H1 (cell line): ENCODE results near the gene SLC24A4. TPM values are rescaled to one million over a fixed set of nuclear protein-coding genes. Genes with fewer than 3 reads are reported as not detected.

Source experiments
- CTCF ChIA-PET: fragments of 300-600 bp; sonication (Branson Sonifier 250); formaldehyde crosslinking; loops from one replicate; lab custom pipeline; 2021; ENCODE audit not compliant: partially characterized antibody; lab: Charles Lee
- POLR2A ChIA-PET: fragments of 300-600 bp; sonication (Branson Sonifier 250); formaldehyde crosslinking; loops from one replicate; lab custom pipeline; 2021; ENCODE audit warnings: inconsistent platforms; ENCODE audit not compliant: partially characterized antibody; lab: Charles Lee
- DNase-seq, 2 experiments: peaks; one replicate each; pipeline versions ENCODE4 v3.0.0 to v3.0.0-alpha.2; 2010 to 2022; ENCODE audit warnings: low spot score in 2 of 2, low read depth in 1 of 2, mixed read lengths in 1 of 2
- FAIRE-seq: peaks from 2 replicates; lab custom pipeline; 2011; peaks lifted over from hg19 to GRCh38; lab: Jason Lieb, UNC
- H2AFZ ChIP-seq: 2 replicates; pipeline ENCODE4 v1.8.1; 2012; ENCODE audit warnings: low read length, inconsistent platforms
- H2AK5ac ChIP-seq: 2 replicates; pipeline ENCODE4 v1.6.1; 2013; ENCODE audit warnings: low read depth, low read length
- H2BK120ac ChIP-seq: replicated peaks from 2 replicates; pipeline ENCODE3; 2013; ENCODE audit warnings: low read depth, low read length, inconsistent platforms
- H2BK12ac ChIP-seq: 2 replicates; pipeline ENCODE4 v1.6.1; 2013; ENCODE audit warnings: low read depth, low read length
- H2BK15ac ChIP-seq: 2 replicates; pipeline ENCODE4 v1.6.1; 2013; ENCODE audit warnings: low read length
- H2BK20ac ChIP-seq: 2 replicates; pipeline ENCODE4 v1.6.1; 2013; ENCODE audit warnings: low read length
- H2BK5ac ChIP-seq: 2 replicates; pipeline ENCODE4 v1.6.1; 2013; ENCODE audit warnings: low read depth, low read length
- H3K14ac ChIP-seq: 2 replicates; pipeline ENCODE4 v1.6.1; 2013; ENCODE audit warnings: inconsistent platforms; ENCODE audit not compliant: insufficient read length
- H3K18ac ChIP-seq: 2 replicates; pipeline ENCODE4 v1.6.1; 2013; ENCODE audit warnings: low read length; ENCODE audit errors: extremely low read depth
- H3K23ac ChIP-seq: 2 replicates; pipeline ENCODE4 v1.6.1; 2013; ENCODE audit warnings: inconsistent platforms; ENCODE audit not compliant: insufficient read length
- H3K23me2 ChIP-seq: 2 replicates; pipeline ENCODE4 v1.6.1; 2013; ENCODE audit warnings: low read depth, low read length
- H3K27ac ChIP-seq: 2 replicates; pipeline ENCODE4 v1.6.1; 2011; ENCODE audit warnings: low read depth, low read length, inconsistent platforms
- H3K27me3 ChIP-seq, 4 experiments: replicated peaks in 1 of 4; 1 replicate in 1 of 4; 2 replicates in 3 of 4; pipeline versions ENCODE4 v1.6.1 to v1.8.1; 2011 to 2013; ENCODE audit warnings: low read length in 3 of 4, mild to moderate bottlenecking in 3 of 4, inconsistent platforms in 2 of 4, mixed read lengths in 2 of 4, moderate library complexity in 1 of 4; ENCODE audit not compliant: control insufficient read depth in 3 of 4, insufficient read depth in 3 of 4; ENCODE audit errors: extremely low read depth in 1 of 4
- H3K36me3 ChIP-seq, 4 experiments: 2 replicates each; pipeline versions ENCODE4 v1.6.1 to v1.8.1; 2011 to 2013; ENCODE audit warnings: mild to moderate bottlenecking in 4 of 4, low read length in 3 of 4, moderate library complexity in 2 of 4, control low read depth in 1 of 4, inconsistent platforms in 1 of 4; ENCODE audit not compliant: insufficient read depth in 4 of 4, control insufficient read depth in 2 of 4
- H3K4ac ChIP-seq: replicated peaks from 2 replicates; pipeline ENCODE3; 2013; ENCODE audit warnings: low read length, low read depth, mixed read lengths, inconsistent platforms; ENCODE audit not compliant: insufficient read length
- H3K4me1 ChIP-seq, 4 experiments: replicated peaks in 1 of 4; 1 replicate in 1 of 4; 2 replicates in 3 of 4; pipeline versions ENCODE4 v1.6.1 to v1.8.1; 2011 to 2013; ENCODE audit warnings: low read length in 3 of 4, inconsistent platforms in 2 of 4, mixed read lengths in 1 of 4; ENCODE audit not compliant: insufficient read depth in 4 of 4, control insufficient read depth in 3 of 4
- H3K4me2 ChIP-seq, 2 experiments: 2 replicates each; pipeline versions ENCODE4 v1.6.1 to v1.8.1; 2011 to 2013; ENCODE audit warnings: low read depth in 2 of 2, low read length in 2 of 2, control low read depth in 1 of 2, inconsistent platforms in 1 of 2, mild to moderate bottlenecking in 1 of 2; ENCODE audit not compliant: insufficient read depth in 1 of 2
- H3K4me3 ChIP-seq, 4 experiments: fragments of 200-600, 300-600 bp in 1 of 4; sonication (generic), shearing (Covaris generic), sonication (Bioruptor Twin) in 1 of 4; 2 replicates each; pipeline versions ENCODE4 v1.5.1 to v1.8.1; 2011 to 2016; ENCODE audit warnings: low read length in 4 of 4, low read depth in 3 of 4, control low read depth in 2 of 4, inconsistent platforms in 2 of 4, mild to moderate bottlenecking in 2 of 4, mixed read lengths in 1 of 4, moderate library complexity in 1 of 4; ENCODE audit not compliant: insufficient read depth in 2 of 4; ENCODE audit errors: extremely low read depth in 1 of 4
- H3K56ac ChIP-seq: replicated peaks from 2 replicates; pipeline ENCODE3; 2013; ENCODE audit warnings: low read depth, mild to moderate bottlenecking, mixed read lengths, low read length, inconsistent platforms; ENCODE audit not compliant: insufficient read length
- H3K79me1 ChIP-seq: 2 replicates; pipeline ENCODE4 v1.6.1; 2013; ENCODE audit warnings: low read depth, low read length, control low read depth
- H3K79me2 ChIP-seq, 2 experiments: 2 replicates each; pipeline versions ENCODE4 v1.6.1 to v1.8.1; 2012 to 2013; ENCODE audit warnings: low read length in 2 of 2, mild to moderate bottlenecking in 2 of 2, inconsistent platforms in 1 of 2; ENCODE audit not compliant: insufficient read depth in 2 of 2, control insufficient read depth in 1 of 2
- H3K9ac ChIP-seq, 4 experiments: replicated peaks in 1 of 4; 1 replicate in 1 of 4; 2 replicates in 3 of 4; pipeline versions ENCODE4 v1.6.1 to v1.8.1; 2011 to 2013; ENCODE audit warnings: low read depth in 3 of 4, low read length in 3 of 4, control low read depth in 2 of 4, mild to moderate bottlenecking in 2 of 4, moderate library complexity in 2 of 4, inconsistent platforms in 1 of 4; ENCODE audit errors: extremely low read depth in 1 of 4
- H3K9me3 ChIP-seq, 2 experiments: 2 replicates each; pipeline versions ENCODE4 v1.6.1 to v1.8.1; 2012 to 2013; ENCODE audit warnings: mild to moderate bottlenecking in 2 of 2, moderate library complexity in 2 of 2, control low read depth in 1 of 2, inconsistent platforms in 1 of 2, low read depth in 1 of 2, low read length in 1 of 2, mixed read lengths in 1 of 2; ENCODE audit not compliant: insufficient read depth in 2 of 2
- H4K20me1 ChIP-seq, 2 experiments: replicated peaks in 1 of 2; 2 replicates each; pipeline versions ENCODE3 to v1.8.1; 2011 to 2013; ENCODE audit warnings: inconsistent platforms in 2 of 2, low read length in 2 of 2, mild to moderate bottlenecking in 1 of 2; ENCODE audit not compliant: insufficient read depth in 2 of 2, control insufficient read depth in 1 of 2
- H4K5ac ChIP-seq: 2 replicates; pipeline ENCODE4 v1.6.1; 2013; ENCODE audit warnings: low read length, low read depth, mixed read lengths, inconsistent platforms; ENCODE audit not compliant: insufficient read length
- H4K8ac ChIP-seq: 2 replicates; pipeline ENCODE4 v1.8.0; 2013; ENCODE audit warnings: mild to moderate bottlenecking, moderate library complexity, low read length, inconsistent platforms; ENCODE audit not compliant: insufficient read depth; ENCODE audit errors: extremely low read depth
- H4K91ac ChIP-seq: replicated peaks from 2 replicates; pipeline ENCODE3; 2013; ENCODE audit warnings: low read length, mixed read lengths, inconsistent platforms; ENCODE audit not compliant: insufficient read length
- ASH2L ChIP-seq: fragments of 200-600, 300-600 bp; sonication (generic); IDR thresholded peaks from one replicate; pipeline ENCODE4 v1.7.1; 2017; ENCODE audit warnings: low read length
- BACH1 ChIP-seq: IDR thresholded peaks from 2 replicates; pipeline ENCODE4 v1.6.1; 2012; ENCODE audit warnings: low read length, improper control_type of control experiment
- CHD1 ChIP-seq: IDR thresholded peaks from 2 replicates; pipeline ENCODE4 v1.6.1; 2012; ENCODE audit warnings: low read depth, low read length, improper control_type of control experiment
- E2F6 ChIP-seq: IDR thresholded peaks from 2 replicates; pipeline ENCODE4 v1.6.1; 2012; ENCODE audit warnings: inconsistent platforms
- KDM5A ChIP-seq: fragments of 200-600 bp; IDR thresholded peaks from 2 replicates; pipeline ENCODE4 v1.7.1; 2012; ENCODE audit warnings: mild to moderate bottlenecking, low read length, inconsistent platforms, mixed read lengths
- NANOG ChIP-seq: IDR thresholded peaks from 2 replicates; pipeline ENCODE4 v1.6.1; 2011; ENCODE audit warnings: low read length, low read depth, mild to moderate bottlenecking, inconsistent platforms; ENCODE audit not compliant: insufficient read depth, poor library complexity, severe bottlenecking
- POLR2A ChIP-seq, 2 experiments: IDR thresholded peaks; 1 replicate in 1 of 2; 2 replicates in 1 of 2; pipeline ENCODE4 v1.6.1; 2011; ENCODE audit warnings: low read depth in 2 of 2, low read length in 2 of 2, mild to moderate bottlenecking in 2 of 2; ENCODE audit errors: control extremely low read depth in 1 of 2
- POLR2AphosphoS5 ChIP-seq: IDR thresholded peaks from 2 replicates; pipeline ENCODE4 v1.6.1; 2011; ENCODE audit warnings: low read depth, low read length
- RAD21 ChIP-seq, 2 experiments: IDR thresholded peaks in 1 of 2; conservative IDR thresholded peaks in 1 of 2; 2 replicates each; pipeline ENCODE4 v1.6.1; 2011; ENCODE audit warnings: low read depth in 2 of 2, low read length in 2 of 2, improper control_type of control experiment in 1 of 2, inconsistent platforms in 1 of 2, mild to moderate bottlenecking in 1 of 2, moderate library complexity in 1 of 2
- RFX5 ChIP-seq: IDR thresholded peaks from 2 replicates; pipeline ENCODE4 v1.6.1; 2011; ENCODE audit warnings: low read depth, low read length, improper control_type of control experiment, borderline replicate concordance
- RXRA ChIP-seq: IDR thresholded peaks from 2 replicates; pipeline ENCODE4 v1.6.1; 2011; ENCODE audit warnings: low read depth, mild to moderate bottlenecking, low read length, moderate library complexity; ENCODE audit not compliant: insufficient read depth
- SIX5 ChIP-seq: IDR thresholded peaks from 2 replicates; pipeline ENCODE4 v1.6.1; 2011; ENCODE audit warnings: mild to moderate bottlenecking, low read depth, low read length
- TAF1 ChIP-seq: IDR thresholded peaks from 2 replicates; pipeline ENCODE4 v1.6.1; 2011; ENCODE audit warnings: mild to moderate bottlenecking, low read depth, low read length
- WGBS, 2 experiments: shearing (Covaris generic) in 1 of 2; methylation state at CpG; one replicate each; pipeline versions ENCODE4 v1.1.6 to v1.1.7; 2013 to 2015; ENCODE audit warnings: low lambda C conversion rate in 2 of 2, mixed read lengths in 2 of 2, inconsistent platforms in 1 of 2, low coverage in 1 of 2, missing lambda C conversion rate in 1 of 2; ENCODE audit not compliant: insufficient replicate concordance in 2 of 2, insufficient coverage in 1 of 2, insufficient read length in 1 of 2; ENCODE audit errors: extremely low coverage in 1 of 2, missing lambda C conversion rate in 1 of 2; 5-methylcytosine and 5-hydroxymethylcytosine counted together
- polyA plus RNA-seq, 7 experiments: library from polyadenylated mRNA; depleted of rRNA in 3 of 7; stranded (reverse) in 5 of 7; unstranded in 2 of 7; fragments of >200 nt in 5 of 7; fragments of 200-250 nt in 2 of 7; gene quantifications; 1 replicate in 5 of 7; 2 replicates in 1 of 7; 4 replicates in 1 of 7; pipeline versions ENCODE4 v1.2.1 to v1.2.3, GENCODE V29; 2011 to 2013; ENCODE audit warnings: missing spikeins in 2 of 7, mixed read lengths in 2 of 7
- total RNA-seq: library from RNA; stranded (reverse); fragmentation: NEBNext Ultra II Directional; extraction: Animal tissue kit (Norgen Biotek cat#: 25700); gene quantifications from 2 replicates; pipeline ENCODE4 v1.2.1, GENCODE V29; 2021
- TF ChIP-seq, protein P1 (sequence below): IDR thresholded peaks from 2 replicates; pipeline ENCODE4 v1.6.1; 2012; ENCODE audit warnings: inconsistent platforms

SLC24A4 gene
- total and polyA plus RNA-seq, 2 of the 8 experiments (the other 6 are each of a cell fraction or from before 2014, with no cell fraction given): 0.27 to 0.89 TPM

- H2AFZ ChIP-seq: no peak overlapping the region
- no peak for FAIRE-seq
These were observed 20.5 kb upstream of the SLC24A4 start for GRCh38 chr14:92302481-92302880.

More at GRCh38 chr14:92302481-92302880, 20.5 kb upstream of the SLC24A4 start:
- no peaks in the 10 kb centered on the region for H3K27me3 ChIP-seq
- H4K91ac ChIP-seq: no peak overlapping the region
- no peak overlapping the region for H2BK15ac ChIP-seq
- no peaks in the 10 kb centered on the region for H3K36me3 ChIP-seq
- H3K79me1 ChIP-seq: no peaks in the 10 kb centered on the region
- no peak overlapping the region for H3K4me2 ChIP-seq
- no peaks in the 10 kb centered on the region for H3K79me2 ChIP-seq
- H3K56ac ChIP-seq: no peak overlapping the region
- no peak overlapping the region for H3K18ac ChIP-seq
- no peak overlapping the region for H3K9ac ChIP-seq
- no peak overlapping the region for H4K5ac ChIP-seq
- no peaks in the 10 kb centered on the region for H3K4me1 ChIP-seq
- no peak overlapping the region for H3K23ac ChIP-seq
- no peak overlapping the region for H2AK5ac ChIP-seq
- TF ChIP-seq, protein P1, sequence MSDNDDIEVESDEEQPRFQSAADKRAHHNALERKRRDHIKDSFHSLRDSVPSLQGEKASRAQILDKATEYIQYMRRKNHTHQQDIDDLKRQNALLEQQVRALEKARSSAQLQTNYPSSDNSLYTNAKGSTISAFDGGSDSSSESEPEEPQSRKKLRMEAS: no peak
- TF ChIP-seq POLR2A (IDR thresholded peaks at IDR 0.05; ENCODE audit: control extremely low read depth in 1 of 2, low read depth in 2 of 2, low read length in 2 of 2) (no peak), RAD21 (IDR thresholded peaks at IDR 0.05 in 1 of 2, conservative IDR thresholded peaks at IDR 0.05 in 1 of 2; ENCODE audit: low read depth in 2 of 2, low read length in 2 of 2) (no peak), POLR2AphosphoS5 (no peak), CHD1 (no peak), ASH2L (no peak), SIX5 (no peak), TAF1 (no peak), RXRA (no peak), NANOG (no peak), KDM5A (no peak), BACH1 (no peak), RFX5 (no peak), E2F6 (no peak)
- no peaks in the 10 kb centered on the region for H3K9me3 ChIP-seq
- WGBS, 2 experiments: 89% methylated on average over 3 of the region's 5 CpGs; no CpG with 5 or more reads in 1 of the 2 experiments
- POLR2A ChIA-PET: no interaction called here
- H3K27ac ChIP-seq: no peak overlapping the region
- no peak overlapping the region for H2BK120ac ChIP-seq
- H2BK20ac ChIP-seq: no peak overlapping the region
- no peaks in the 10 kb centered on the region for H3K23me2 ChIP-seq
- H2BK5ac ChIP-seq: no peak overlapping the region
- H4K20me1 ChIP-seq: no peaks in the 10 kb centered on the region
- no peak overlapping the region for H3K4ac ChIP-seq
- no peak overlapping the region for H3K4me3 ChIP-seq
- no peak overlapping the region for H3K14ac ChIP-seq
- no peak overlapping the region for H2BK12ac ChIP-seq
- H4K8ac ChIP-seq: no peak overlapping the region
- CTCF ChIA-PET: interaction anchor here (0.7 to 2.5 kb wide), 6 partner anchors 9 to 51 kb away, joined by 3 to 11 read pairs (median 4); no protein-coding TSS in a partner anchor
- DNase-seq: no peak
